Measurements from ENCODE around the gene SLC9B1.
"Not testable (repeated sequence)": the region's sequence is repeated elsewhere in the genome, so short reads cannot be mapped to it uniquely, and the experiment has no call there.

DNA sequence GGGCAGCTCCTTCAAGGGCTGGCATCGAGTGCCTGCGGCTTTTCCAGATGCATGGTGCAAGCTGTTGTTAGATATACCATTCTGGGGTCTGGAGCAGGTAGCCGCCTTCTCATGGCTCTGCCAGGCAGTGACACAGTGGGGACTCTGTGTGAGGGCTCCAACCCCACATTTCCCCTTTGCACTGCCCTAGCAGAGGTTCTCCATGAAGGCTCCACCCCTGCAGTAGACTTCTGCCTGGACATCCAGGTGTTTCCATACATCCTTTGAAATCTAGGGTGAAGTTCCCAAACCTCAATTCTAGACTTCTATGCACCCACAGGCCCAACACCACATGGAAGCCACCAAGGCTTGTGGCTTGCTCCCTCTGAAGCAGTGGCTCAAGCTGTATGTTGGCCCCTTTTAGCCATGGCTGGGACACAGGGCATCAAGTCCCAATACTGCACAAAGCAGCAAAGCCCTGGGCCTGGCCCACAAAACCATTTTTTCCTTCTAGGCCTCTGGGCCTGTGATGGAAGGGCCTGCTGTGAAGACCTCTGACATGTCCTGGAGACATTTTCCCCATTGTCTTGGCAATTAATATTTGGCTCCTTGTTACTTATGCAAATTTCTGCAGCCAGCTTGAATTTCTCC lies 141.9 kb downstream of the SLC9B1 start:
- TF ChIP-seq, protein P1, sequence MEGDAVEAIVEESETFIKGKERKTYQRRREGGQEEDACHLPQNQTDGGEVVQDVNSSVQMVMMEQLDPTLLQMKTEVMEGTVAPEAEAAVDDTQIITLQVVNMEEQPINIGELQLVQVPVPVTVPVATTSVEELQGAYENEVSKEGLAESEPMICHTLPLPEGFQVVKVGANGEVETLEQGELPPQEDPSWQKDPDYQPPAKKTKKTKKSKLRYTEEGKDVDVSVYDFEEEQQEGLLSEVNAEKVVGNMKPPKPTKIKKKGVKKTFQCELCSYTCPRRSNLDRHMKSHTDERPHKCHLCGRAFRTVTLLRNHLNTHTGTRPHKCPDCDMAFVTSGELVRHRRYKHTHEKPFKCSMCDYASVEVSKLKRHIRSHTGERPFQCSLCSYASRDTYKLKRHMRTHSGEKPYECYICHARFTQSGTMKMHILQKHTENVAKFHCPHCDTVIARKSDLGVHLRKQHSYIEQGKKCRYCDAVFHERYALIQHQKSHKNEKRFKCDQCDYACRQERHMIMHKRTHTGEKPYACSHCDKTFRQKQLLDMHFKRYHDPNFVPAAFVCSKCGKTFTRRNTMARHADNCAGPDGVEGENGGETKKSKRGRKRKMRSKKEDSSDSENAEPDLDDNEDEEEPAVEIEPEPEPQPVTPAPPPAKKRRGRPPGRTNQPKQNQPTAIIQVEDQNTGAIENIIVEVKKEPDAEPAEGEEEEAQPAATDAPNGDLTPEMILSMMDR (optimal IDR thresholded peaks at IDR 0.05 in 1 of 3, IDR thresholded peaks at IDR 0.05 in 1 of 3, conservative IDR thresholded peaks at IDR 0.05 in 1 of 3; ENCODE audit: extremely low read depth in 1 of 3, insufficient read depth in 2 of 3, low read length in 3 of 3) = not testable (repeated sequence)
- TF ChIP-seq EZH2 (IDR thresholded peaks at IDR 0.05; ENCODE audit: low read length) = not testable (repeated sequence)
